ENCODE results near the gene MS4A14.
"Not testable (repeated sequence)": the region's sequence is repeated elsewhere in the genome, so short reads cannot be mapped to it uniquely, and the experiment has no call there.

Gene MS4A14

GRCh38 chr11:60396382-60396781 lies at the start of gene MS4A14:
Gene MS4A14 (plus strand): TSS chr11:60396459. CDS start chr11:60396579, 120 bp downstream.
- no peak for DNase-seq

GRCh38 chr11:60347084-60347797 lies 49.0 kb upstream of the MS4A14 start:
- no peak for DNase-seq

GRCh38 chr11:60348116-60348515 lies 48.1 kb upstream of the MS4A14 start:
- DNase-seq = no peak

GRCh38 chr11:60349990-60350389 lies 46.3 kb upstream of the MS4A14 start:
- DNase-seq = no peak

GRCh38 chr11:60357771-60358170 lies 38.5 kb upstream of the MS4A14 start:
- DNase-seq = no peak

GRCh38 chr11:60360621-60361020 lies 35.6 kb upstream of the MS4A14 start:
- no peak for DNase-seq

GRCh38 chr11:60362241-60362640 lies 34.0 kb upstream of the MS4A14 start:
- no peak for DNase-seq

- DNase-seq = peak; percentile 25
Observed at GRCh38 chr11:60363542-60364470, 32.5 kb upstream of the MS4A14 start.

GRCh38 chr11:60366262-60366904 lies 29.9 kb upstream of the MS4A14 start:
- DNase-seq = not testable (repeated sequence)

GRCh38 chr11:60367009-60367408 lies 29.2 kb upstream of the MS4A14 start:
- DNase-seq = no peak

GRCh38 chr11:60367896-60368295 lies 28.4 kb upstream of the MS4A14 start:
- no peak for DNase-seq

GRCh38 chr11:60370252-60370810 lies 25.9 kb upstream of the MS4A14 start:
- no peak for DNase-seq

GRCh38 chr11:60370811-60371298 lies 25.4 kb upstream of the MS4A14 start:
- DNase-seq = no peak

GRCh38 chr11:60371386-60371785 lies 24.9 kb upstream of the MS4A14 start:
- DNase-seq = no peak

GRCh38 chr11:60371854-60372253 lies 24.4 kb upstream of the MS4A14 start:
- DNase-seq = no peak

GRCh38 chr11:60372767-60373166 lies 23.5 kb upstream of the MS4A14 start:
- no peak for DNase-seq

GRCh38 chr11:60375316-60375715 lies 20.9 kb upstream of the MS4A14 start:
- no peak for DNase-seq

- no peak for DNase-seq
Observed at GRCh38 chr11:60376601-60377000, 19.7 kb upstream of the MS4A14 start.

- no peak for DNase-seq
Observed at GRCh38 chr11:60377401-60378136, 18.7 kb upstream of the MS4A14 start.

- no peak for DNase-seq
Observed at GRCh38 chr11:60378354-60378753, 17.9 kb upstream of the MS4A14 start, which contains the start of gene MS4A7. Gene MS4A7 (plus strand): TSS chr11:60378532. CDS start chr11:60383142, 4,610 bp downstream.

- no peak for DNase-seq
Observed at GRCh38 chr11:60389279-60389910, 6.9 kb upstream of the MS4A14 start.

- no peak for DNase-seq
Observed at GRCh38 chr11:60390419-60390818, 5.8 kb upstream of the MS4A14 start.

Measured in NCI-H526 treated with DMSO at 0.1 percent for 48 hours (cell line).